ENCODE results near the gene METTL6. TPM values are rescaled to one million over a fixed set of nuclear protein-coding genes. Genes with fewer than 3 reads are reported as not detected.
"Not testable (repeated sequence)": the region's sequence is repeated elsewhere in the genome, so short reads cannot be mapped to it uniquely, and the experiment has no call there.

Gene METTL6
- total RNA-seq, 1 donor = 9.7 TPM

GRCh38 chr3:15433531-15433930, 6.2 kb upstream of the METTL6 start:
- Histone ChIP-seq H3K4me3 (ENCODE audit: low read length) (no peak overlapping the region), H3K27me3 (ENCODE audit: insufficient read depth, low read length) (no peaks in the 10 kb centered on the region), H3K4me1 (ENCODE audit: insufficient read depth, low read length) (peaks cover 25% of the 10 kb centered on the region), H3K9me3 (ENCODE audit: low read depth, low read length) (no peaks in the 10 kb centered on the region)

- H3K9me3 ChIP-seq (ENCODE audit: low read depth, low read length) = no peaks in the 10 kb centered on the region
Observed at GRCh38 chr3:15431256-15431837, 4.0 kb upstream of the METTL6 start.

GRCh38 chr3:15430624-15431023, 3.3 kb upstream of the METTL6 start:
- peaks cover 36% of the 10 kb centered on the region for H3K4me1 ChIP-seq (ENCODE audit: insufficient read depth, low read length)
- H3K4me3 ChIP-seq (ENCODE audit: low read length) = no peak overlapping the region
- H3K9me3 ChIP-seq (ENCODE audit: low read depth, low read length) = no peaks in the 10 kb centered on the region
- H3K27me3 ChIP-seq (ENCODE audit: insufficient read depth, low read length) = no peaks in the 10 kb centered on the region

More at GRCh38 chr3:15431256-15431837, 4.0 kb upstream of the METTL6 start:
- peaks cover 28% of the 10 kb centered on the region for H3K4me1 ChIP-seq (ENCODE audit: insufficient read depth, low read length)
- no peak overlapping the region for H3K4me3 ChIP-seq (ENCODE audit: low read length)
- no peaks in the 10 kb centered on the region for H3K27me3 ChIP-seq (ENCODE audit: insufficient read depth, low read length)

- no peaks in the 10 kb centered on the region for H3K27me3 ChIP-seq (ENCODE audit: insufficient read depth, low read length)
- no peak overlapping the region for H3K4me3 ChIP-seq (ENCODE audit: low read length)
- H3K9me3 ChIP-seq (ENCODE audit: low read depth, low read length) = no peaks in the 10 kb centered on the region
- peaks cover 41% of the 10 kb centered on the region for H3K4me1 ChIP-seq (ENCODE audit: insufficient read depth, low read length)
Observed at GRCh38 chr3:15429080-15429479, 1.7 kb upstream of the METTL6 start.

GRCh38 chr3:15428539-15428938, 1.2 kb upstream of the METTL6 start:
- Histone ChIP-seq H3K9me3 (ENCODE audit: low read depth, low read length) (no peaks in the 10 kb centered on the region), H3K4me3 (ENCODE audit: low read length) (peak overlapping the region; percentile 97), H3K4me1 (ENCODE audit: insufficient read depth, low read length) (peaks cover 41% of the 10 kb centered on the region), H3K27me3 (ENCODE audit: insufficient read depth, low read length) (no peaks in the 10 kb centered on the region)

GRCh38 chr3:15427981-15428380, 637 bp upstream of the METTL6 start:
- Histone ChIP-seq H3K4me3 (ENCODE audit: low read length) (peak overlapping the region; percentile 97), H3K4me1 (ENCODE audit: insufficient read depth, low read length) (peaks cover 41% of the 10 kb centered on the region), H3K27me3 (ENCODE audit: insufficient read depth, low read length) (no peaks in the 10 kb centered on the region), H3K9me3 (ENCODE audit: low read depth, low read length) (no peaks in the 10 kb centered on the region)

- no peaks in the 10 kb centered on the region for H3K9me3 ChIP-seq (ENCODE audit: low read depth, low read length)
- H3K27me3 ChIP-seq (ENCODE audit: insufficient read depth, low read length) = no peaks in the 10 kb centered on the region
- peak overlapping the region; percentile 97 for H3K4me3 ChIP-seq (ENCODE audit: low read length)
- peaks cover 41% of the 10 kb centered on the region for H3K4me1 ChIP-seq (ENCODE audit: insufficient read depth, low read length)
Observed at GRCh38 chr3:15426579-15427118, 695 bp downstream of the METTL6 start.

GRCh38 chr3:15420871-15421270, 6.5 kb downstream of the METTL6 start:
- Histone ChIP-seq H3K9me3 (ENCODE audit: low read depth, low read length) (no peaks in the 10 kb centered on the region), H3K4me3 (ENCODE audit: low read length) (no peak overlapping the region), H3K4me1 (ENCODE audit: insufficient read depth, low read length) (peaks cover 8% of the 10 kb centered on the region), H3K27me3 (ENCODE audit: insufficient read depth, low read length) (no peaks in the 10 kb centered on the region)

- H3K4me3 ChIP-seq (ENCODE audit: low read length); H3K27me3 ChIP-seq (ENCODE audit: insufficient read depth, low read length); H3K9me3 ChIP-seq (ENCODE audit: low read depth, low read length): not testable (repeated sequence)
- H3K4me1 ChIP-seq (ENCODE audit: insufficient read depth, low read length) = peaks cover 13% of the 10 kb centered on the region
Observed at GRCh38 chr3:15410966-15411365, 16.4 kb downstream of the METTL6 start.

GRCh38 chr3:15409774-15410173, 17.6 kb downstream of the METTL6 start:
- H3K9me3 ChIP-seq (ENCODE audit: low read depth, low read length) = no peaks in the 10 kb centered on the region
- H3K4me1 ChIP-seq (ENCODE audit: insufficient read depth, low read length) = peaks cover 17% of the 10 kb centered on the region
- H3K4me3 ChIP-seq (ENCODE audit: low read length) = no peak overlapping the region
- no peaks in the 10 kb centered on the region for H3K27me3 ChIP-seq (ENCODE audit: insufficient read depth, low read length)

GRCh38 chr3:15409239-15409638, 18.1 kb downstream of the METTL6 start:
- no peaks in the 10 kb centered on the region for H3K27me3 ChIP-seq (ENCODE audit: insufficient read depth, low read length)
- H3K9me3 ChIP-seq (ENCODE audit: low read depth, low read length) = no peaks in the 10 kb centered on the region
- H3K4me1 ChIP-seq (ENCODE audit: insufficient read depth, low read length) = peaks cover 23% of the 10 kb centered on the region
- H3K4me3 ChIP-seq (ENCODE audit: low read length) = no peak overlapping the region

- H3K4me3 ChIP-seq (ENCODE audit: low read length) = no peak overlapping the region
- H3K4me1 ChIP-seq (ENCODE audit: insufficient read depth, low read length) = peaks cover 29% of the 10 kb centered on the region
- H3K27me3 ChIP-seq (ENCODE audit: insufficient read depth, low read length) = no peaks in the 10 kb centered on the region
- no peaks in the 10 kb centered on the region for H3K9me3 ChIP-seq (ENCODE audit: low read depth, low read length)
Observed at GRCh38 chr3:15405448-15406050, 21.8 kb downstream of the METTL6 start.

GRCh38 chr3:15404767-15405166, 22.6 kb downstream of the METTL6 start:
- Histone ChIP-seq H3K27me3 (ENCODE audit: insufficient read depth, low read length) (no peaks in the 10 kb centered on the region), H3K4me1 (ENCODE audit: insufficient read depth, low read length) (peaks cover 33% of the 10 kb centered on the region), H3K4me3 (ENCODE audit: low read length) (no peak overlapping the region), H3K9me3 (ENCODE audit: low read depth, low read length) (no peaks in the 10 kb centered on the region)

- no peaks in the 10 kb centered on the region for H3K27me3 ChIP-seq (ENCODE audit: insufficient read depth, low read length)
- H3K4me3 ChIP-seq (ENCODE audit: low read length) = no peak overlapping the region
- peaks cover 31% of the 10 kb centered on the region for H3K4me1 ChIP-seq (ENCODE audit: insufficient read depth, low read length)
- no peaks in the 10 kb centered on the region for H3K9me3 ChIP-seq (ENCODE audit: low read depth, low read length)
Observed at GRCh38 chr3:15403965-15404364, 23.4 kb downstream of the METTL6 start.

- H3K9me3 ChIP-seq (ENCODE audit: low read depth, low read length) = no peaks in the 10 kb centered on the region
- peaks cover 26% of the 10 kb centered on the region for H3K4me1 ChIP-seq (ENCODE audit: insufficient read depth, low read length)
- H3K27me3 ChIP-seq (ENCODE audit: insufficient read depth, low read length) = no peaks in the 10 kb centered on the region
- no peak overlapping the region for H3K4me3 ChIP-seq (ENCODE audit: low read length)
Observed at GRCh38 chr3:15403495-15403894, 23.8 kb downstream of the METTL6 start.

- Histone ChIP-seq H3K9me3 (ENCODE audit: low read depth, low read length) (no peaks in the 10 kb centered on the region), H3K27me3 (ENCODE audit: insufficient read depth, low read length) (no peaks in the 10 kb centered on the region), H3K4me1 (ENCODE audit: insufficient read depth, low read length) (peaks cover 25% of the 10 kb centered on the region), H3K4me3 (ENCODE audit: low read length) (no peak overlapping the region)
Observed at GRCh38 chr3:15401936-15402335, 25.4 kb downstream of the METTL6 start.
